HG03457 (cell line): ENCODE results near the gene TSPYL6.

Source experiments
- ATAC-seq: cut with Tn5 transposase; IDR thresholded peaks from one replicate; pipeline ENCODE4 v1.9.1; 2021; ENCODE audit warnings: moderate number of reproducible peaks; ENCODE audit not compliant: unreplicated experiment

Gene TSPYL6

GRCh38 chr2:54259413-54260240 is 3.6 kb upstream of the TSPYL6 start:
- no peak for ATAC-seq

- no peak for ATAC-seq
Measured at GRCh38 chr2:54258166-54258565, 2.1 kb upstream of the TSPYL6 start.

- no peak for ATAC-seq
Measured at GRCh38 chr2:54255230-54256090, 569 bp downstream of the TSPYL6 start.

- no peak for ATAC-seq
Measured at GRCh38 chr2:54254180-54254579, 1.8 kb downstream of the TSPYL6 start.

- ATAC-seq, result no peak
Measured at GRCh38 chr2:54249629-54250028, 6.4 kb downstream of the TSPYL6 start.

GRCh38 chr2:54247115-54247514 is 8.9 kb downstream of the TSPYL6 start:
- ATAC-seq, result no peak

GRCh38 chr2:54240515-54241469 is 15.2 kb downstream of the TSPYL6 start:
- no peak for ATAC-seq

GRCh38 chr2:54239427-54239826 is 16.6 kb downstream of the TSPYL6 start:
- ATAC-seq, result no peak

- ATAC-seq, result no peak
Measured at GRCh38 chr2:54237428-54237827, 18.6 kb downstream of the TSPYL6 start.

- no peak for ATAC-seq
Measured at GRCh38 chr2:54233832-54234649, 22.0 kb downstream of the TSPYL6 start.

GRCh38 chr2:54228945-54229344 is 27.1 kb downstream of the TSPYL6 start:
- no peak for ATAC-seq

- no peak for ATAC-seq
Measured at GRCh38 chr2:54227798-54228197, 28.2 kb downstream of the TSPYL6 start.

GRCh38 chr2:54226260-54226659 is 29.8 kb downstream of the TSPYL6 start:
- no peak for ATAC-seq

GRCh38 chr2:54224997-54225396 is 31.0 kb downstream of the TSPYL6 start:
- ATAC-seq, result no peak

- ATAC-seq, result no peak
Measured at GRCh38 chr2:54213082-54213481, 42.9 kb downstream of the TSPYL6 start.

- no peak for ATAC-seq
Measured at GRCh38 chr2:54212456-54212855, 43.6 kb downstream of the TSPYL6 start.

- no peak for ATAC-seq
Measured at GRCh38 chr2:54209379-54209778, 46.6 kb downstream of the TSPYL6 start.

GRCh38 chr2:54208364-54209240 is 47.4 kb downstream of the TSPYL6 start:
- ATAC-seq, result no peak

- no peak for ATAC-seq
Measured at GRCh38 chr2:54207666-54208195, 48.3 kb downstream of the TSPYL6 start.
